B cell (primary cell): ENCODE measurements around the gene CRABP1.

Source experiments
- EZH2 ChIP-seq: IDR thresholded peaks from 2 replicates; pipeline ENCODE4 v1.6.1; 2012; ENCODE audit warnings: borderline replicate concordance, low read depth, mild to moderate bottlenecking, moderate library complexity, low read length; ENCODE audit not compliant: insufficient read depth, poor library complexity, severe bottlenecking
- TF ChIP-seq, protein P1 (sequence below): fragments of 200-600 bp; IDR thresholded peaks from one replicate; pipeline ENCODE4 v1.8.0; 2022; ENCODE audit warnings: antibody characterized with exemption, mild to moderate bottlenecking

DNA sequence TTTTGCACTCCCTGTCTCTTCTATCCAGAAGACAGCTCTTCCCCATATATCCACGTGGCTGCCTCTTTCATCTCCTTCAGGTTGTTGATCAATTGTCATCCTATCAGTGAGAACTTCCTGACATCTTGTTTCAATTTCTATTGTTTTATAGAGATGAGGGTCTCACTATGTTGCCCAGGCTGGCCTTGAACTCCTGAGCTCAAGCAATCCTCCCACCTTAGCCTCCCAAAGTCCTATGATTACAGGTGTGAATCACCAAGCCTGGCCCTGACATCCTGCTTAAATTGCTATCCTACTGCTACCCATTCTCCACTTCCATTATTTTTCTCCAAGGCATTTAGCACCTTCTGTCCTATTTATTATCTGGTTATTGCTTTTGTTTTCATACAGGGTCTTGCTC is 53.0 kb downstream of the CRABP1 start:
- TF ChIP-seq, protein P1, sequence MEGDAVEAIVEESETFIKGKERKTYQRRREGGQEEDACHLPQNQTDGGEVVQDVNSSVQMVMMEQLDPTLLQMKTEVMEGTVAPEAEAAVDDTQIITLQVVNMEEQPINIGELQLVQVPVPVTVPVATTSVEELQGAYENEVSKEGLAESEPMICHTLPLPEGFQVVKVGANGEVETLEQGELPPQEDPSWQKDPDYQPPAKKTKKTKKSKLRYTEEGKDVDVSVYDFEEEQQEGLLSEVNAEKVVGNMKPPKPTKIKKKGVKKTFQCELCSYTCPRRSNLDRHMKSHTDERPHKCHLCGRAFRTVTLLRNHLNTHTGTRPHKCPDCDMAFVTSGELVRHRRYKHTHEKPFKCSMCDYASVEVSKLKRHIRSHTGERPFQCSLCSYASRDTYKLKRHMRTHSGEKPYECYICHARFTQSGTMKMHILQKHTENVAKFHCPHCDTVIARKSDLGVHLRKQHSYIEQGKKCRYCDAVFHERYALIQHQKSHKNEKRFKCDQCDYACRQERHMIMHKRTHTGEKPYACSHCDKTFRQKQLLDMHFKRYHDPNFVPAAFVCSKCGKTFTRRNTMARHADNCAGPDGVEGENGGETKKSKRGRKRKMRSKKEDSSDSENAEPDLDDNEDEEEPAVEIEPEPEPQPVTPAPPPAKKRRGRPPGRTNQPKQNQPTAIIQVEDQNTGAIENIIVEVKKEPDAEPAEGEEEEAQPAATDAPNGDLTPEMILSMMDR: no peak
- TF ChIP-seq EZH2: no peak
